HCT116 (cell line): Measurements from ENCODE around the gene CCM2. TPM values are rescaled to one million over a fixed set of nuclear protein-coding genes. Genes with fewer than 3 reads are reported as not detected.
"Not testable (repeated sequence)": the region's sequence is repeated elsewhere in the genome, so short reads cannot be mapped to it uniquely, and the experiment has no call there.

Experiments
- ATAC-seq: fragments of 200-7000 bp; cut with Tn5 transposase; 2 replicates; pipeline ENCODE4 v1.9.1; 2020; ENCODE audit warnings: mild to moderate bottlenecking, moderate library complexity
- BruUV-seq: library from RNA; stranded (reverse); fragments of 400-500 nt; replicated peaks from 2 replicates; lab custom pipeline; 2021; lab: Mats Ljungman, UMichigan
- CTCF ChIA-PET: fragments of 300-600 bp; sonication (Branson Sonifier 250); formaldehyde crosslinking; loops from one replicate; lab custom pipeline; 2021; ENCODE audit warnings: antibody characterized with exemption; lab: Charles Lee
- POLR2A ChIA-PET: fragments of 300-600, 350-600 bp; sonication (Branson Sonifier 250); formaldehyde crosslinking; loops from one replicate; lab custom pipeline; 2021; ENCODE audit warnings: antibody characterized with exemption; lab: Charles Lee
- RAD21 ChIA-PET, 2 experiments: fragments of 300-600 bp; sonication (Branson Sonifier 250); formaldehyde crosslinking; loops; one replicate each; lab custom pipeline; 2023; ENCODE audit warnings: low total read pairs in 2 of 2; ENCODE audit not compliant: uncharacterized antibody in 2 of 2, unreplicated experiment in 2 of 2, low non-redundant PET in 1 of 2; lab: Charles Lee
- DNase-seq: peaks from one replicate; pipeline ENCODE4 v3.0.0-alpha.2; 2010; ENCODE audit warnings: low read depth, low spot score
- H2AFZ ChIP-seq: fragments of 200-600 bp; shearing (Covaris generic), sonication (generic); 2 replicates; pipeline ENCODE4 v1.6.1; 2017; ENCODE audit warnings: low read depth, mixed run types, mixed read lengths, antibody characterized with exemption, low read length; ENCODE audit not compliant: poor library complexity, severe bottlenecking
- H3K27ac ChIP-seq: 2 replicates; pipeline ENCODE4 v1.5.1; 2012; ENCODE audit warnings: low read depth, low read length
- H3K27me3 ChIP-seq: fragments of 200-600 bp; sonication (generic); 2 replicates; pipeline ENCODE4 v1.6.1; 2016; ENCODE audit warnings: mixed run types, low read length, mixed read lengths; ENCODE audit not compliant: insufficient read depth
- H3K36me3 ChIP-seq, 2 experiments: fragments of 200-500 bp in 1 of 2; fragments of 200-600 bp in 1 of 2; sonication (Bioruptor generic) in 1 of 2; sonication (generic) in 1 of 2; 2 replicates each; pipeline versions ENCODE4 v1.5.1 to v1.6.1; 2014 to 2016; ENCODE audit warnings: low read length in 2 of 2, inconsistent platforms in 1 of 2, mixed read lengths in 1 of 2, mixed run types in 1 of 2; ENCODE audit not compliant: insufficient read depth in 2 of 2, control insufficient read depth in 1 of 2
- H3K4me1 ChIP-seq, 2 experiments: fragments of 200-600 bp in 1 of 2; sonication (generic) in 1 of 2; 2 replicates each; pipeline versions ENCODE4 v1.5.1 to v1.6.1; 2012 to 2017; ENCODE audit warnings: low read length in 2 of 2, inconsistent platforms in 1 of 2, mild to moderate bottlenecking in 1 of 2, mixed read lengths in 1 of 2, mixed run types in 1 of 2, moderate library complexity in 1 of 2; ENCODE audit not compliant: insufficient read depth in 2 of 2, control insufficient read depth in 1 of 2
- H3K4me2 ChIP-seq: fragments of 200-600 bp; sonication (generic); 2 replicates; pipeline ENCODE4 v1.6.1; 2017; ENCODE audit warnings: mixed run types, low read length, mixed read lengths
- H3K4me3 ChIP-seq, 2 experiments: fragments of 200-600 bp in 1 of 2; sonication (generic) in 1 of 2; replicated peaks in 1 of 2; 2 replicates each; pipeline ENCODE4 v1.5.1; 2011 to 2016; ENCODE audit warnings: low read length in 2 of 2, control low read depth in 1 of 2, low read depth in 1 of 2, mild to moderate bottlenecking in 1 of 2, mixed read lengths in 1 of 2, mixed run types in 1 of 2
- H3K79me2 ChIP-seq: fragments of 200-600 bp; sonication (generic); 2 replicates; pipeline ENCODE4 v1.6.1; 2017; ENCODE audit warnings: mild to moderate bottlenecking, mixed run types, low read length, moderate library complexity, mixed read lengths; ENCODE audit not compliant: insufficient read depth
- H3K9ac ChIP-seq: fragments of 200-600 bp; sonication (generic); 2 replicates; pipeline ENCODE4 v1.6.1; 2016; ENCODE audit warnings: low read length, mixed read lengths
- H3K9me2 ChIP-seq: fragments of 200-600 bp; sonication (generic), shearing (Covaris generic); 2 replicates; pipeline ENCODE4 v1.6.1; 2017; ENCODE audit warnings: mixed run types, mild to moderate bottlenecking, moderate library complexity; ENCODE audit not compliant: insufficient read depth
- H3K9me3 ChIP-seq, 2 experiments: fragments of 200-500 bp in 1 of 2; fragments of 200-600 bp in 1 of 2; sonication (Bioruptor generic) in 1 of 2; sonication (generic) in 1 of 2; 2 replicates each; pipeline ENCODE4 v1.6.1; 2014 to 2017; ENCODE audit warnings: low read length in 2 of 2, mixed read lengths in 2 of 2, inconsistent platforms in 1 of 2, low read depth in 1 of 2, mild to moderate bottlenecking in 1 of 2, mixed run types in 1 of 2, moderate library complexity in 1 of 2; ENCODE audit not compliant: control insufficient read depth in 1 of 2, insufficient read depth in 1 of 2
- H4K20me1 ChIP-seq: fragments of 200-600 bp; sonication (generic), shearing (Covaris generic); 2 replicates; pipeline ENCODE4 v1.6.1; 2017; ENCODE audit warnings: mixed run types, mild to moderate bottlenecking, moderate library complexity; ENCODE audit not compliant: insufficient read depth
- ATF3 ChIP-seq: IDR thresholded peaks from 2 replicates; pipeline ENCODE4 v1.6.1; 2012
- EGR1 ChIP-seq: IDR thresholded peaks from 2 replicates; pipeline ENCODE4 v1.6.1; 2012; ENCODE audit warnings: low read depth
- ELF1 ChIP-seq: IDR thresholded peaks from 2 replicates; pipeline ENCODE4 v1.6.1; 2012; ENCODE audit warnings: low read depth, borderline replicate concordance
- JUND ChIP-seq: IDR thresholded peaks from 2 replicates; pipeline ENCODE4 v1.6.1; 2012
- POLR2A ChIP-seq: IDR thresholded peaks from 2 replicates; pipeline ENCODE4 v1.7.0; 2011; ENCODE audit warnings: borderline replicate concordance; ENCODE audit not compliant: insufficient read depth, insufficient read length; ENCODE audit errors: extremely low read depth
- RAD21 ChIP-seq: IDR thresholded peaks from 2 replicates; pipeline ENCODE4 v1.6.1; 2012; ENCODE audit warnings: low read depth, mild to moderate bottlenecking
- SP1 ChIP-seq: IDR thresholded peaks from 2 replicates; pipeline ENCODE4 v1.6.1; 2012; ENCODE audit warnings: low read depth
- SRF ChIP-seq: IDR thresholded peaks from 2 replicates; pipeline ENCODE4 v1.6.1; 2012; ENCODE audit warnings: low read depth
- TCF7L2 ChIP-seq: IDR thresholded peaks from 2 replicates; pipeline ENCODE4 v1.7.0; 2011; ENCODE audit warnings: borderline replicate concordance, inconsistent platforms; ENCODE audit not compliant: insufficient read depth, insufficient read length; ENCODE audit errors: extremely low read depth
- ZFX ChIP-seq: fragments of 450-650 bp; IDR thresholded peaks from 2 replicates; pipeline ENCODE4 v1.6.1; 2017
- intact Hi-C: fragments of 100-400 bp; cut with micrococcal nuclease; formaldehyde crosslinking; loops from 2 replicates; pipeline ENCODE4 v1.10.0; 2022
- total RNA-seq: library from RNA; stranded (reverse); gene quantifications from one replicate; pipeline ENCODE4 v1.2.1, GENCODE V29; 2021; ENCODE audit not compliant: unreplicated experiment
- TF ChIP-seq, protein P1 (sequence below): IDR thresholded peaks from 2 replicates; pipeline ENCODE4 v1.6.1; 2012

CCM2 gene
- total RNA-seq, 1 experiment from 2014 or later: 34.4 TPM

DNA sequence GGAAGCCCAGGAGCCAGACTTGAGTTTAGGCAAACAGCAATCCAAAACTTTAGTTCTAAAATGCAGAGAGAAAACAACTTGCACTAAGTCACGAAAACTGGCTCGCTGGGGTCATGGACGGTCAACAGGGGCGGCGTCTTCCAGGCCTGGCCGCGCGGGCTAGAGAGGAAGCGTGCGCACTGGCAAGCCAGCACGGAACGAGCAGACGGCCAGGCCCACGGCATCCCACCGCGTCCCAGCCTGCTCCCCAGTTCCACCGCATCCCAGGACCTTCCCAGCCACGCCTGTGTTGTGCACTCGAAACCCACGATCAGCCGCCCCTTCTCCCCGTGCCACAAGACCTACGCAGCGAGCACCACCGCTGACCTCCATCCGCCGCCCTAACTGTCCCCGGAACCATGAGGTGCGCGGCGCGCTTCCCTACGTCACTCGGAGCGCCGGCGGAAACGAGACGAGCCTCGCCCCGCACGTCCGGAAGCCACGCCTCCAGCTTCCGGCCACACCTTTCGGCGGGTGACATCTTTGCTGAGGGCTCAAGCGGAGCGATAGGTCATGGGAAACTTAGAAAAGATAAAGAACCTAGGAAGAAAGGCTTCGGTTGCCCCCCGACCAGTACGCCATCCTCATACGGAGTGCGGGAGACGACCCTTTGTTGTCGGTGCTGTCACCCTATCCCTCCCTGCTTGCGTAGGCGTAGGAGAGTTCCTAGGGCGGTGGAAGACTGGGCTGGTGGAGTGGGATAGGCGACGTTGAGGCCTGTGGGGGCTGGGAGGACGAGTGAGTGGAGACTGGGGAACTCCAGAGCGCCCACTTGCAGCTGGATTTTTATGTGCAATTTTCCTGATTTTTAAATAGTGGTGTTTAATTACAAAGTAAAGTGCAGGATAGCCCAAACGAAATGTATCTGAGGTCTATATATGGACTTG, 111.6 kb downstream of the CCM2 start, which contains the start of gene TBRG4 (continued):
- TF ChIP-seq ATF3 (no peak), ZFX (peak; percentile 95), RAD21 (peak; percentile 53), SP1 (peak; percentile 88), EGR1 (peak; percentile 90), JUND (peak; percentile 20; the same call in 1 of the 2 replicates), TCF7L2 (peak; percentile 17)
- TF ChIP-seq, protein P1, sequence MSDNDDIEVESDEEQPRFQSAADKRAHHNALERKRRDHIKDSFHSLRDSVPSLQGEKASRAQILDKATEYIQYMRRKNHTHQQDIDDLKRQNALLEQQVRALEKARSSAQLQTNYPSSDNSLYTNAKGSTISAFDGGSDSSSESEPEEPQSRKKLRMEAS: peak; percentile 100
- TF ChIP-seq, all 23 proteins: peak for 15

- peak overlapping the region; percentile 87; the same call in 1 of the 2 replicates for H3K27ac ChIP-seq
- intact Hi-C loops: loop anchor here (5.0 kb wide), 1 partner anchor 125 kb away; no protein-coding TSS in a partner anchor
- POLR2A ChIA-PET: interaction anchor here (1.5 to 1.6 kb wide), 2 partner anchors 10 to 126 kb away, joined by 5 to 7 read pairs; no protein-coding TSS in a partner anchor
Observed at GRCh38 chr7:45112648-45113047, 112.6 kb downstream of the CCM2 start.

DNA sequence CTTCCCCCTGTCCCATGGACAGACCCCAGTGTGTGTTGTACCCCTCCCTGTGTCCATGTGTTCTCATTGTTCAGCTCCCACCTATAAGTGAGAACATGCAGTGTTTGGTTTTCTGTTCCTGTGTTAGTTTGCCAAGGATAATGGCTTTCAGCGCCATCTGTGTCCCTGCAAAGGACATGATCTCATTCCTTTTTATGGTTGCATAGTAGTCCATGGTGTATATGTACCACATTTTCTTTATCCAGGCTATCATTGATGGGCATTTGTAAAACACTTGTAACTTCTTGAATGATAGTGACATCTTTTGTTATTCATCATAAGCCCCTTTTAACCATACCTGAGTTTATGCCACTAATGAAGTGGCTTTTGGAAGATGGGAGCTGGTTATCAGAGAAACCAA, 114.3 kb downstream of the CCM2 start:
- BruUV-seq, H3K9me3 ChIP-seq, ATAC-seq, H3K9me2 ChIP-seq, DNase-seq, H3K27me3 ChIP-seq, H3K4me3 ChIP-seq, H3K27ac ChIP-seq, H3K36me3 ChIP-seq, RAD21 ChIA-PET, H4K20me1 ChIP-seq, H3K9ac ChIP-seq, H2AFZ ChIP-seq, POLR2A ChIA-PET, H3K4me2 ChIP-seq: not testable (repeated sequence)
- CTCF ChIA-PET: interaction anchor here (1.2 kb wide), 1 partner anchor 141 kb away, joined by 3 read pairs; no protein-coding TSS in a partner anchor
- peaks cover 23% of the 10 kb centered on the region for H3K79me2 ChIP-seq
- intact Hi-C loops: loop anchor here (5.0 kb wide), 1 partner anchor 127 kb away; no protein-coding TSS in a partner anchor
- peaks cover 11 to 13% of the 10 kb centered on the region in 2 experiments for H3K4me1 ChIP-seq

More at GRCh38 chr7:45112648-45113047, 112.6 kb downstream of the CCM2 start:
- no peaks in the 10 kb centered on the region for H3K9me3 ChIP-seq
- ChIA-PET CTCF (interaction anchor here (1.9 kb wide), 1 partner anchor 24 kb away, joined by 12 read pairs; no protein-coding TSS in a partner anchor), RAD21 (no interaction called here)
- H3K79me2 ChIP-seq: peaks cover 39% of the 10 kb centered on the region
- no peaks in the 10 kb centered on the region for H3K27me3 ChIP-seq
- DNase-seq: no peak
- ATAC-seq: no peak
- no peaks in the 10 kb centered on the region for H3K9me2 ChIP-seq
- peak overlapping the region; percentile 73 for H3K4me2 ChIP-seq
- no peak overlapping the region for H2AFZ ChIP-seq
- H3K36me3 ChIP-seq: peaks cover 17 to 18% of the 10 kb centered on the region in 2 experiments
- H3K4me3 ChIP-seq: peak overlapping the region; percentile 89 to 100
- TF ChIP-seq SRF (no peak), POLR2A (no peak), ELF1 (no peak), EGR1 (no peak)
- TF ChIP-seq, protein P1: no peak
- H3K9ac ChIP-seq: peak overlapping the region; percentile 98
- H4K20me1 ChIP-seq: peaks cover 8% of the 10 kb centered on the region
- BruUV-seq: no TSS peak
- peaks cover 11 to 13% of the 10 kb centered on the region in 2 experiments for H3K4me1 ChIP-seq
